T-helper 9 cell (primary cell): ENCODE measurements around the gene SEMA3B.
"Not testable (repeated sequence)": the region's sequence is repeated elsewhere in the genome, so short reads cannot be mapped to it uniquely, and the experiment has no call there.

Source experiments
- DNase-seq: peaks from one replicate; pipeline ENCODE4 v3.0.0-alpha.2; 2020

The SEMA3B gene

GRCh38 chr3:50260027-50260941 is 8.7 kb upstream of the SEMA3B start:
- peak; percentile 79 for DNase-seq

- DNase-seq, result no peak
Observed at GRCh38 chr3:50260942-50261441, 8.0 kb upstream of the SEMA3B start.

DNA sequence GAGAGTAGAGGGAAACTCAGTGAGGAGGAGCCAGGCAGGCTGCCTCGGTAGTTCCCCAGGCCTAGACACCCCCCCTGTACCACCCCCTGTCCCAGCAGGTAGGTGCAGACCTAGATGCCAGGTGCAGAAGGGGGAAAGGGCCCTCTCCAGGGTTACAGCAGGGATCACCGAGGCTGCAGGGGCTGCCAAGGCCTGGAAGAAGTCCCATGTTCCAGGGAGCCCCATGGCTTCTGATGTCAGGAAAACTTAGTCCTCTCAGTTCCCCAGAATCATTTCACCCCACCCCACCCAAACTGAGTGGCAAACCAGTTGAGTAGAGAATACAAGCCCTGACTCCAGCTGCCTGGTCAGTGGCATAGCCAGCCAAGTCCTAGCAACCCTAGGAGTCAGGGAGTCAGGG is 7.4 kb upstream of the SEMA3B start:
- DNase-seq, result no peak

- DNase-seq, result not testable (repeated sequence)
Observed at GRCh38 chr3:50262200-50262599, 6.7 kb upstream of the SEMA3B start.

GRCh38 chr3:50262778-50263177 is 6.2 kb upstream of the SEMA3B start:
- DNase-seq, result no peak

DNA sequence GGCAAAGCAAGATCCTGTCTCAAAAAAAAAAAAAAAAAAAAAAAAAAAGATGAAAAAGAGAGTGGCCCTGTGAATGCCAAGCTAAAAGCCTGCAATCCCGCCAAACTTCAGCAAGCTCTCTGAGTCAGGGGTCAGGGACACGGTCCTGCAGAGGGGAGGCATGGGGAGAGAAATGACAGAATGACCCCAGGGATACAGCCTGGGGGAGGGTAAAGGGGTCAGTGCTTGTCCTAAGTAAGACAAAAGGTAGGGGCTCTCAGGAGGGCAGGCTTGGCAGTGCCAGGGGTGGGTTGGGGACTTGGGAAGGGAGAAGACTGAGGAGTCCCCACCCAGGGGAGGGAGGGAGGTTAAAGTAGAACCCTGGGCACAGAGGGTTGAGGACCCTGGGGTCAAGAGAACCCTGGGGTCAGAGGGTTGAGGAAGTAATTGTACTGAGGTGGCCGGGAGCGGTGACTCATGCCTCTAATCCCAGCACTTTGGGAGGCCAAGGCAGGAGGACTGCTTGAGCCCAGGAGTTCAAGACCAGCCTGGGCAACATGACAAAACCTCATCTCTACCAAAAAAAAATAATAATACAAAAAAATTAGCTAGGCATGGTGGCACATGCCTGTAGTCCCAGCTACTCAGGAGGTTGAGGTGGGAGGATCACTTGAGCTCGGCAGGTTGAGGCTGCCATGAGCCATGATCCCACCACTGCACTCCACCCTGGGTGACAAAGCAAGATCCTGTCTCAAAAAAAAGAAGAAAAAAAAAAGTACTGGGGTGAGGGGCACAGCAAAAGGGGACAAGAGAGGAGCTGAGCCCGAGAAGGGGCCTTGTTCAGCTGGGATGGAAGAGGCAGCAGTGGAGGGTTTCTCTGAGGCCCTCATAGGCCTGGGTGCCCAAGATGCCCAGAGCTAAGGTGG is 5.2 kb upstream of the SEMA3B start:
- no peak for DNase-seq

DNA sequence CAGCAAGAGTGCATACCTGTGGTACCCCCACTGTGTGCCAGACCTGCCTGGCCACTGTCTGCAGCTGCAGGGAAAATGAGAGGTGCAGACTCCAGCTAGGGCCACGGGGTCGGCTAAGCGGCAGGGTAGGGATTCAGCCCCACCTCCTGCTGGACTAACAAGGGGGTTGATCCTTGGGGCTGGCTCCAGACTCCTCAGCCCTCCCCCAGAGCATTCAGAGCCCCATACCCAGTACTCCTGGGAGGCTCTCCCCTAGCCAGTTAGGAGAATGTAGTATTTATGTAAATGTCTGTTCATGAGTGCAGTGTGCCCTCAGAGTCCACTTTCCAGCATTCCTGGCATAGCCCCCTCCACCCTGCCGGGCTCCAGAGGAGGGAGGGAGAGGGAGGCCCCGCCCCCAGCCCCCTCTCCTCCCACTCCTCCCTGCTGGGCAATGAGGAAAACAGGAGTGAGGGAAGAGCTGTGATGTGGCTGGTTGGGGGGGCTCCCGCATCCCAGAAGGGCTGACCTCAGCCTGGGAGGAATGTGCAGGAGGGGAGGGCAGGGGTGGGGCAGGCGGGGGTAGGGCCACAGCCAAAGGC is 4.5 kb upstream of the SEMA3B start:
- DNase-seq, result no peak

GRCh38 chr3:50264964-50265485 is 3.9 kb upstream of the SEMA3B start:
- no peak for DNase-seq

DNA sequence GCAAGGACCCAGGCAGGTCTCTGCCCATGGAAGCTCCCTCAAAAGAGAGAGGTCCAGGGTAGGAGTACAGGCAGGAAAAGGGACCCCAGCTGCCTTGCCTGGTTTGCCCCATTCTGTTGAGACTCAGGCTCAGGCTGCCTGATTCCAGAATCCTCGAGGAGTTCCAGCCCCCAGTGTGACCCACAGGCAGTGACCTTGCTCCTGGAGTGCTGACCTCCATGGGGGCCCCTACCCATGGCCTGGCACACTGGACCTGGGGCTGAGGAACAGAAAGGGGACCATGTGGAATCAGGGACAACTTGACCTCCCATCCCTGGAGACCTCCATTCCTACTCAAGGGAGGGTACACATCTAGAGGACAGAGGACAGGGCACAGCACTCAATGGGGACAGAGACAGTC is 3.4 kb upstream of the SEMA3B start:
- no peak for DNase-seq

- DNase-seq, result no peak
Observed at GRCh38 chr3:50266017-50266416, 2.9 kb upstream of the SEMA3B start.

DNA sequence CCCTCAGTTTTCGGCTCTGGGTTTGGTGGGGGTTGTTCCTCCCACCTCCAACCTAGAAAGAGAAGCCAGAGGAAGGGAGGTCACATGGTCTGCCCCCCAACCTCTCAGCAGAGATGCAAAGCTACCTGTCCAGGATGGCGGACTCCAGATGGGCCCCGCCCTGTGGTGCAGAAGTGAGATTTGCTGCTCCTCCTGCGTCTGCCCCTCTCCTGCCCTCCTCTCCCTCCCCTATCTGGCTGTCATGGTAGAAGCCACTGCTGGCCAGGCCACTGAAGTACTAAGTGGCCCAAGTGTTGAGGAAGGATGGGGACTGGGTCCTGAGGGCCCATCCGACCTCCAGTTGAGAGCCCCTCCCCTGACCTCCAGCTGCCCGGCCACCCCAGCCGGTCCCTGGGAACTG is 2.1 kb upstream of the SEMA3B start:
- DNase-seq, result no peak

DNA sequence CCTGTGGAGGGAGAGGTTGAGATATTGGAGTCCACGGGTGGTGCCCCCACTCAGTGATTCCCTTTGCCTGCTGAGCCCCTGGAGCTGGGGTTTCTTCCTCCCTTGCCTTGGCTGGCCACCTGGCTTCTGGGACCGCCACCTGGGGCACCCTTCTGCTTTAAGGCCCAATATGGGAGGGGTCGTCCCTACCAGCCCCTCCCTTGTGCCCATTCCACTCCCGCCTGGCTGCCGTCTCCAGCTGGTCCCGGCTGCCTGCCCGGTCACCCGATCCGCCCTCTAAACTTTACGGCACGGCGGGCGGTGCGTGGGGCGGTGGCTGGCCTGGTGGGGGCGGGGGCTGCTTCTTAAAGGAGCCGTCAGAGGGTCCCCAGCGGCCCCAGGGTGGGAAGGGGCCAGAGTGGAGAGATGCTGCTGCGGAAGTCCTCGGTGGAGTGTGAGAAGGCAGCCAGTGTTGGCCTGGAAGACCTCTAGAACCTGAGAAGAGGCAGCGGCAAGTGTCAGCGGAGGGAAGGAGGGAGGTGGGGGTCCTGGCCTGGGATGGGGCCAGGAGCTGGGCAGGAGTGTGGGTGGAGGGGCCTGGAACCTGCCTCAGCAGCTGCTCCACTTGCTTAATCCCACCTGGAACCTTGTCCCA is 1.6 kb upstream of the SEMA3B start:
- DNase-seq, result no peak

DNA sequence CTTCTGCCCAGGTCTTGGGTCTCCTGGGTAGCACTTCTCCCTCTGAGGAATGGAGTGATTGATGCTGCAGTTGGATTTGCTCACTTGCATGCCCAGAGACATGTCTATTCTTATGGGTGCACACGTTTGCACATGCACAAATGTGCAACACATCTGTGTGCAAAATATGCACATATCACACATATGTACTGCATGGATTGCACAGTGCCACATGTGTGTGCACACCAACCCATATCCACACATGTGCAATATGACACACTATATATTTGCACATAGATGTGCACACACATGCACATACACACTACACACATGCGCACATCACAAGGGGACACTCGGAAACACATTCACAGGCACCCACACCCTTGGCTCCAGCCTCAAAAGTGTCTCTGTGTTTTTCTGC is 671 bp upstream of the SEMA3B start:
- no peak for DNase-seq

DNA sequence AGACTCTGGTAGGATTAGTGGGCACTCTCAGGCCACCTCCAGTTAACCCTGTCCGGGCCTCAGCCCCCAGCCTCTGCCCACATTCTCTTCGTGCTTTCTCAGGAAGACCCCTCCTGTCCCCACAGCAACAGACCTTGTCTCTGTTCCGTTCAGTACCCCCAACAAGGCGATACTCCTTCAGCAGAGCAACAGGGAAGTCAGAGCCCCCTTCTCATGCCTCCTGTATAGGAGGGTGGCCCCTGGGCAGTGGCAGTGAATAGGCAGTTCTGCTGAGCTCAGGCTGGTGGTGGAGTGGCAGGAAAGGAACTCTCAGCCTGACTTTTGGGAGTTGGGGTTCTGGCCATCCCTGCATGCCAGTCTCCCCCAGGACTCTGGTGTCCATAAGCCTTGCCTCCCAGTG is 513 bp downstream of the SEMA3B start:
- DNase-seq, result no peak

DNA sequence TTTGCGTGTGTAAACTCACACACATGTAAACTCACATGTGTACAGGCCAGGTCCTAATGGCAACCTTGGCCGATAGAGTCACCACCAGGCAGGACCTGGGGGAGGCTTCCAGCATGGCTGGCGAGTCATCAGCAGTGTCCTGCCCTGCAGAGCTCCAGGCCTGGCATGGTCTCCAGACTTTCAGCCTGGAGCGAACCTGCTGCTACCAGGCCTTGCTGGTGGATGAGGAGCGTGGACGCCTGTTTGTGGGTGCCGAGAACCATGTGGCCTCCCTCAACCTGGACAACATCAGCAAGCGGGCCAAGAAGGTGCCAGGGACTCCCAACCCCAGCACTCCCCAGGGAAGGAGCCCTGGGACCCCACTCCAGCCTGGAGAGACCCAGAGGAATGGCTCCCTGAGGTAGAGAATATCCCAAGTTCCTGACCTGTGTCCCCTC is 1.0 kb downstream of the SEMA3B start:
- DNase-seq, result no peak

DNA sequence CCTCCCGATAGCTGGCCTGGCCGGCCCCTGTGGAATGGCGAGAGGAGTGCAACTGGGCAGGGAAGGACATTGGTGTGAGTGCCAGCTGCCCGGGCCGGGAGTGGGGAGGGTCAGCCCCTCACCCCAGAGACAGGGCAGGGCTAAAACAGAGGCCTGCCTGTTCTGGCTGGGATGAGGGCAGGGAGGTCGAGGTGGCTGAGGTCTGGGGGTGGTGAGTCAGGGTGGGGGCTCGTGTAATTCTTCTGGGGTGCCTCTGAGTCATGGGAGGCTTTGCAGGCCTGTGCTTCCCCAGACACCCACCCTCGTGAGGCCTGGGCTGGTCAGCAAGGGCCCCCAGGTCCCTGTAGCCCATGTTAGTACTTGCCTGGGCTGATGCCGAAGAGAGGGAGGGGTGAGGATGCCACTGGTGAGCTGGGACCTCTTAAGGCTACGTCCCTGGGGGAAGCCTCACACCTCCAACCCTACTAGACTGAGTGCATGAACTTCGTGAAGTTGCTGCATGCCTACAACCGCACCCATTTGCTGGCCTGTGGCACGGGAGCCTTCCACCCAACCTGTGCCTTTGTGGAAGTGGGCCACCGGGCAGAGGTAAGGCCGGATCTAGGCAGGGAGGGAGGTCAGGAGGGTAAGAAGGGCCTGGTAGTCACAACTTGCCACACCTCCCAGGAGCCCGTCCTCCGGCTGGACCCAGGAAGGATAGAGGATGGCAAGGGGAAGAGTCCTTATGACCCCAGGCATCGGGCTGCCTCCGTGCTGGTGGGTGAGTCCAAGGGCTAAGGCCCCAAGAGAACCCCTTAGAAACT is 1.7 kb downstream of the SEMA3B start:
- no peak for DNase-seq

- DNase-seq, result no peak
Observed at GRCh38 chr3:50271314-50271936, 2.5 kb downstream of the SEMA3B start.

DNA sequence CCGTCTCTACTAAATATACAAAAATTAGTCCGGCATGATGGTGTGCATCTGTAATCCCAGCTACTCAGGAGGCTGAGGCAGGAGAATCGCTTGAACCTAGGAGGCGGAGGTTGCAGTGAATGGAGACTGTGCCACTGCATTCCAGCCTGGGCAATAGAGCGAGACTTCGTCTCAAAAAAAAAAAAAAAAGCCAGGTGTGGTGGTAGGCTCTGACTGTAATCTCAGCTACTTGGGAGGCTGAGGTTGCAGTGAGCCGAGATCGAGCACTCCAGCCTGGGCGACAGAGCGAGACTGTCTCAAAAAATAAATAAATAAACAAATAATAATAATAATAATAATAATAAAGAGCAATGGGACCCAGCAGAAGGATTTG is 3.6 kb downstream of the SEMA3B start:
- not testable (repeated sequence) for DNase-seq

- DNase-seq, result peak; percentile 91
Observed at GRCh38 chr3:50272911-50273688, 4.2 kb downstream of the SEMA3B start.

DNA sequence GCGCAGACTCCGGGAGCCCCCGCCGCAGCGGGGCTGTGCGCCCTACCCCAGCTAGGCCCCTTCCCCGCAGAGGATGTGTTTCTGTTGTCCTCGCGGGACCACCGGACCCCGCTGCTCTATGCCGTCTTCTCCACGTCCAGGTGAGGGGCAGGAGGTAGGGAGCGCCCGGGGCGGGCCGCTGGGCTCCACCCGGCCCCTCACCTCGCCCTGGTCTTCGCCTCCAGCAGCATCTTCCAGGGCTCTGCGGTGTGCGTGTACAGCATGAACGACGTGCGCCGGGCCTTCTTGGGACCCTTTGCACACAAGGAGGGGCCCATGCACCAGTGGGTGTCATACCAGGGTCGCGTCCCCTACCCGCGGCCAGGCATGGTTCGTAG is 4.7 kb downstream of the SEMA3B start:
- no peak for DNase-seq
